CD8-positive, alpha-beta memory T cell (primary cell): Measurements from ENCODE around the gene PRSS35. TPM values are rescaled to one million over a fixed set of nuclear protein-coding genes. Genes with fewer than 3 reads are reported as not detected.
"Not testable (repeated sequence)": the region's sequence is repeated elsewhere in the genome, so short reads cannot be mapped to it uniquely, and the experiment has no call there.

Source experiments
- CTCF ChIA-PET: fragments of 350-600 bp; sonication (Branson Sonifier 250); formaldehyde crosslinking; loops from one replicate; lab custom pipeline; 2021; ENCODE audit warnings: antibody characterized with exemption; lab: Charles Lee
- POLR2A ChIA-PET: fragments of 350-600 bp; sonication (Branson Sonifier 250); formaldehyde crosslinking; loops from one replicate; lab custom pipeline; 2021; ENCODE audit warnings: antibody characterized with exemption; lab: Charles Lee
- DNase-seq, 5 donors: peaks; one replicate each; pipeline versions ENCODE4 v3.0.0 to v3.0.0-alpha.2; 2020 to 2022; ENCODE audit warnings: mixed read lengths in 1 of 5
- H3K27ac ChIP-seq: one replicate; pipeline ENCODE4 v1.7.0; 2013; ENCODE audit warnings: low read depth, mild to moderate bottlenecking, low read length, moderate library complexity
- H3K27me3 ChIP-seq: 2 replicates; pipeline ENCODE4 v1.7.0; 2013; ENCODE audit warnings: low read length, mild to moderate bottlenecking; ENCODE audit not compliant: insufficient read depth, poor library complexity, severe bottlenecking
- H3K36me3 ChIP-seq: 2 replicates; pipeline ENCODE4 v1.7.0; 2013; ENCODE audit warnings: mild to moderate bottlenecking, low read length, moderate library complexity; ENCODE audit not compliant: insufficient read depth
- H3K4me1 ChIP-seq: 2 replicates; pipeline ENCODE4 v1.7.0; 2013; ENCODE audit warnings: mild to moderate bottlenecking, low read length, moderate library complexity; ENCODE audit not compliant: insufficient read depth
- H3K4me3 ChIP-seq: 2 replicates; pipeline ENCODE4 v1.7.0; 2013; ENCODE audit warnings: mild to moderate bottlenecking, low read length
- H3K9me3 ChIP-seq: 2 replicates; pipeline ENCODE4 v1.7.0; 2013; ENCODE audit warnings: mild to moderate bottlenecking, low read length
- H3K27ac Mint-ChIP-seq, 8 donors: one replicate each; pipeline ENCODE4 v1.8.0; 2020 to 2021; ENCODE audit warnings: mixed read lengths in 8 of 8, mild to moderate bottlenecking in 6 of 8, inconsistent platforms in 3 of 8, moderate library complexity in 3 of 8
- H3K27me3 Mint-ChIP-seq, 2 donors: one replicate each; pipeline ENCODE4 v1.8.0; 2020 to 2021; ENCODE audit warnings: mixed read lengths in 2 of 2, mild to moderate bottlenecking in 1 of 2, moderate library complexity in 1 of 2
- H3K36me3 Mint-ChIP-seq, 3 donors: one replicate each; pipeline ENCODE4 v1.8.0; 2020 to 2021; ENCODE audit warnings: mixed read lengths in 3 of 3, inconsistent platforms in 1 of 3, mild to moderate bottlenecking in 1 of 3
- H3K4me1 Mint-ChIP-seq, 3 donors: one replicate each; pipeline ENCODE4 v1.8.0; 2020 to 2021; ENCODE audit warnings: mixed read lengths in 3 of 3, inconsistent platforms in 1 of 3, mild to moderate bottlenecking in 1 of 3
- H3K4me3 Mint-ChIP-seq, 7 donors: one replicate each; pipeline ENCODE4 v1.8.0; 2020 to 2021; ENCODE audit warnings: mixed read lengths in 7 of 7, mild to moderate bottlenecking in 6 of 7, moderate library complexity in 4 of 7, inconsistent platforms in 2 of 7
- H3K9me3 Mint-ChIP-seq, 5 donors: one replicate each; pipeline ENCODE4 v1.8.0; 2020 to 2022; ENCODE audit warnings: mixed read lengths in 5 of 5, mild to moderate bottlenecking in 3 of 5, moderate library complexity in 2 of 5, inconsistent platforms in 1 of 5
- polyA plus RNA-seq: library from polyadenylated mRNA; unstranded; fragments of 300-500 nt; fragmentation: Illumina TruSeq; gene quantifications from one replicate; pipeline ENCODE4 v1.2.3, GENCODE V29; 2021
- total RNA-seq, 2 experiments: library from RNA; stranded (reverse); gene quantifications; one replicate each; pipeline ENCODE4 v1.2.3, GENCODE V29; 2021

Gene PRSS35
- total and polyA plus RNA-seq, 3 experiments from 2014 or later, result 6.5 TPM; not detected in 2

DNA sequence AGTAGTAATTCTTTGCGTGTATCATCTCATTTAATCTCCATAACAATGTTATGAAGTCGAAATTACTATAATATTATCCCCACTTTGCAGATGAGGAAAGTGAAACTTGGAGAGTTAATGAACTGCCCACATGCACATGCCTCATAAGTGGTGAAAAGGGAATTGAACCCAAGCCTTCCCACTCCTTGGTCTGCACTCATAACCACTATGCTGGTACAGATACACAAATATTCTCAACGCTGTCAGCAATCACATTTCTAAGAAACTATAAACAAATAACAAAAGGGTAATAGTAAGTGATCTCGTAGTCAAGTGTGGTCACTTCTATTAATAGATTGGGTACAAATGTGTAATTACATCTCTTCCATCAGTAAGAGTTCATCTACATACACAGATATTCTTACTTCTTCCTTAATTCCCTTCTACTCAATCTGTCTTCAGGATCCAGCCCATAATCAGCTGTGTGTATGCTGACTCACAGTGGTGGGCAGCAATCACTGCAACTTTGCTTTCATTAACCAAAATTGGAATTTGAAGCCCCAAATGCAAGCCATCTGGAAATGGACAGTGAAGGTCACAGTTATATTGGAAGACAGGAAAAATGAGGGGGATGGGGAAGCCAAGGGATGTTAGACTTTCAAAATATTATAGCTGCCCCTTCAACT lies 6.6 kb downstream of the PRSS35 start:
- Mint-ChIP-seq H3K4me3 (no peak overlapping the region), H3K27ac (no peak overlapping the region), H3K9me3 (no peaks in the 10 kb centered on the region), H3K36me3 (no peaks in the 10 kb centered on the region), H3K4me1 (no peaks in the 10 kb centered on the region), H3K27me3 (peaks cover 0 to 32% of the 10 kb centered on the region in 2 donors)
- no peaks in the 10 kb centered on the region for H3K9me3 ChIP-seq
- no peaks in the 10 kb centered on the region for H3K4me1 ChIP-seq
- ChIA-PET CTCF (no interaction called here), POLR2A (no interaction called here)
- no peak overlapping the region for H3K4me3 ChIP-seq
- no peak overlapping the region for H3K27ac ChIP-seq
- H3K36me3 ChIP-seq, result no peaks in the 10 kb centered on the region
- H3K27me3 ChIP-seq, result no peaks in the 10 kb centered on the region
- DNase-seq, result no peak

DNA sequence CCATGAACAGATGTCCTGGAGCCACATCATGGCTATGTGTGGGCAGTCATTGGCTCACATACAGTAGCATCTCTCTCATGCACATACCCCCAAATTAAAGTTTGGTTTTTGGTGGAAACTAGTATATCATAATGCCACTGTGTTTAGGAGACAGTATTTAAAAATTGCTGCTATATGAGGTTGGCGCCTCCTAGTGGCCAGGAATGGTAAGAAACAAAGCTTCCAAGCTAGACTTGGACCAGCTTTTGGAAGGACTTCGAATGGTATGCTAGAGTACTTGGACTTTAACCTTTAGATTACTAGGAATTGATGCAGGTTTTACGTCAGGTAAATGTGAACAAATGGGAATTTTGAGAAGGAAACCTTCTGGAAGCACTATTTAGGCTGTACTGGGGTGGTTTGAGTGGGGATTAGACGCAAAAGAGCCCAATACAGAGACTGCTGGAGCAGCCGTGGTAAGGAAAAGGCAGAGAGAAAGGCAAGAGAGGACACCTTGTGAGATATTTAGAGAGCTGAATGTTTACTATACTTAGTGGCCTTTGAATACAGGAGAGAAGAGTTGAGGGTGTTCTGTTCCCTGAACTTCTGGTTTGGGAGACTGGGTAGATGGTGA lies 23.8 kb downstream of the PRSS35 start:
- ChIA-PET CTCF (interaction anchor here (0.7 to 0.9 kb wide), 3 partner anchors 9 to 1244 kb away, joined by 3 read pairs; no protein-coding TSS in a partner anchor), POLR2A (no interaction called here)

DNA sequence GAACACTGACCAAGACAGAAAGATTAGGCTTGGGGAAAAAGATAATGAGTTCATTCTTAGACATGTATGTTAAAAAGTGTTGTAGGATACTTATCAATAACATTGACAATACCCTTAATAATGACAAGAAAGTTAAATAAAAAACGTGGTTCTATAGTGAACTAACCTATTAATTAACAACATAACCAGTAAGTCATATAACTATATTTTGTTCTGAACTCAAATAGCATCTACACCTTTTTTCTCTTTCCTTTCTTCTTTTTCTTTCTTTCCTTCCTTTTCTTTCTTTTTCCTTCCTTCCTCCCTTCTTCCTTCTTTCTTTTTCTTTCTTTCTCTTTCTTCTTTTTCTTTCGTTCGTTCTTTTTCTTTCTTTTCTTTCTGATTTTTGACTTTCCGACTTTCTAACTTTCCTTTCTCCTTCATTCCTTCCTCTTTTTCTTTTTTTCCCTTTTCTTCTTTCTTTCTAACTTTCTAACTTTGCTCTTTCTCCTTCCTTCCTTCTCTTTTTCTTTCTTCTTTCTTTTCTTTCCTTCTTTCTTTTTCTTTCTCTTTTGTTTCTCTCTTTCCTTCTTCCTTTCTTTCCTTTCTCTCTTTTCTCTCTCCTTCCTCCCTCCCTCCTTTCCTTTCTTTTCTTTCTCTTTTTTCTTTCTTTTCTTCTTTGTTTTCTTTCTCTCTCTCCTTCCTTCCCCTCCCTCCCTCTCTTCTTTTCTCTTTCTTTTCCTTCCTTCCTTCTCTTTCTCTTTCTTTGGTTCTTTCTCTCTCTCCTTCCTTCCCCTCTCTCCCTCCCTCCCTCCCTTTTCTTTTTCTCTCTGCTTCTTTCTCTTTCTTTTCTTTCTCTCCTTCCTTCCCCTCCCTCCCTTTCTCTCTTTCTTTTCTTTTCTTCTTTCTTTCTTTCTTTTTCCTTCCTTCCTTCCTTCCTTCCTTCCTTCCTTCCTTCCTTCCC lies 24.6 kb downstream of the PRSS35 start:
- no peak overlapping the region for H3K4me3 Mint-ChIP-seq
- POLR2A ChIA-PET, result no interaction called here
- peaks cover 0 to 3% (median 0%) of the 10 kb centered on the region in 5 donors for H3K9me3 Mint-ChIP-seq
- H3K27me3 ChIP-seq, result no peaks in the 10 kb centered on the region
- no peak for DNase-seq
- CTCF ChIA-PET, result interaction anchor here (0.7 to 0.9 kb wide), 3 partner anchors 10 to 1245 kb away, joined by 3 read pairs; no protein-coding TSS in a partner anchor
- no peak overlapping the region for H3K4me3 ChIP-seq
- H3K4me1 Mint-ChIP-seq, result peaks cover 0 to 4% (median 0%) of the 10 kb centered on the region in 3 donors
- H3K4me1 ChIP-seq, result no peaks in the 10 kb centered on the region
- no peaks in the 10 kb centered on the region for H3K36me3 Mint-ChIP-seq
- peak overlapping the region in 1 of 8 donors; percentile 63 for H3K27ac Mint-ChIP-seq
- peaks cover 0 to 1% of the 10 kb centered on the region in 2 donors for H3K27me3 Mint-ChIP-seq
- no peaks in the 10 kb centered on the region for H3K36me3 ChIP-seq
- H3K27ac ChIP-seq, result no peak overlapping the region
- no peaks in the 10 kb centered on the region for H3K9me3 ChIP-seq

More for the DNA sequence above, 23.8 kb downstream of the PRSS35 start:
- Mint-ChIP-seq H3K36me3 (no peaks in the 10 kb centered on the region), H3K27me3 (peaks cover 0 to 1% of the 10 kb centered on the region in 2 donors), H3K4me1 (peaks cover 0 to 4% (median 0%) of the 10 kb centered on the region in 3 donors), H3K27ac (peak overlapping the region in 1 of 8 donors; percentile 52), H3K9me3 (peaks cover 0 to 3% (median 0%) of the 10 kb centered on the region in 5 donors), H3K4me3 (no peak overlapping the region)
- Histone ChIP-seq H3K4me3 (no peak overlapping the region), H3K27me3 (no peaks in the 10 kb centered on the region), H3K36me3 (no peaks in the 10 kb centered on the region), H3K9me3 (no peaks in the 10 kb centered on the region), H3K27ac (no peak overlapping the region), H3K4me1 (no peaks in the 10 kb centered on the region)
- peak in 2 of 5 donors; percentile 36 to 42 for DNase-seq

DNA sequence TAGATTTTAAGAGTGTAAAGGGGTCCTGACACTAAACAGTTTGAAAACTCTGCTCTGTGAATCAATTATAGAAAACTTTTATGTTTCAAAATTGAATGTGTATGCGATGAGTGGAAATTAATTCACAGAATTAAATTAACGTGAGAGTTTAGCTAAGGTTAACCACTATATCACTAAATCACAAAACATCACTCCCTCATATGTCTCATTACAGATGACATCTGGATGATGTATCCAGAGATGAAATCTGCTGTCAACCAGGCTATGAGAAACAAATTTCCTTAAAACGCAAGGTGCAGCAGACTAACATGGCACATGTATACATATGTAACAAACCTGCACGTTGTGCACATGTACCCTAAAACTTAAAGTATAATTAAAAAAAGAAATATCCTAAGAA lies 27.3 kb downstream of the PRSS35 start:
- ChIA-PET CTCF (no interaction called here), POLR2A (no interaction called here)
- H3K9me3 ChIP-seq, result no peaks in the 10 kb centered on the region
- H3K4me3 Mint-ChIP-seq, result no peak overlapping the region
- H3K27me3 Mint-ChIP-seq, result peaks cover 4 to 5% of the 10 kb centered on the region in 2 donors
- DNase-seq, result no peak
- no peaks in the 10 kb centered on the region for H3K36me3 Mint-ChIP-seq
- no peak overlapping the region for H3K27ac Mint-ChIP-seq
- H3K4me3 ChIP-seq, result no peak overlapping the region
- peaks cover 0 to 4% (median 0%) of the 10 kb centered on the region in 3 donors for H3K4me1 Mint-ChIP-seq
- H3K9me3 Mint-ChIP-seq, result peaks cover 0 to 5% (median 0%) of the 10 kb centered on the region in 5 donors
- no peaks in the 10 kb centered on the region for H3K36me3 ChIP-seq
- H3K4me1 ChIP-seq, result no peaks in the 10 kb centered on the region
- H3K27ac ChIP-seq, result no peak overlapping the region
- no peaks in the 10 kb centered on the region for H3K27me3 ChIP-seq

DNA sequence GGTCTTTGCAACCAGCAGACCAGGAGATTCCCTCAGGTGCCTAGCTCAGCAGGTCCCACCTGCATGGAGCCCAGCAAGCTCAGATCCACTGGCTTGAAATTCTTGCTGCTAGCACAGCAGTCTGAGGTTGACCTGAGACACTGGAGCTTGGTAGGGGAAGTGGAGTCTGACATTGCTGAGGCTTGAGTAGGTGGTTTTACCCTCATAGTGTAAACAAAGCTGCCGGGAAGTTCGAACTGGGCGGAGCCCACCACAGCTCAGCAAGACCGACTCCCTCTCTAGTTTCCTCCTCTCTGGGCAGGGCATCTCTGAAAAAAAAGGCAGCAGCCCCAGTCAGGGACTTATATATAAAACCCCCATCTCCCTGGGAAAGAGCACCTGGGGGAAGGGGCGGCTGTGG lies 34.3 kb downstream of the PRSS35 start:
- Mint-ChIP-seq H3K27me3 (peaks cover 7 to 8% of the 10 kb centered on the region in 2 donors), H3K9me3 (peaks cover 2 to 21% (median 8%) of the 10 kb centered on the region in 5 donors), H3K4me3 (peak overlapping the region in 5 of 7 donors; percentile 27 to 59 (median 43)), H3K27ac (peak overlapping the region in 5 of 8 donors; percentile 23 to 76 (median 63)), H3K4me1 (peaks cover 0 to 9% (median 8%) of the 10 kb centered on the region in 3 donors), H3K36me3 (peaks cover 0 to 16% (median 5%) of the 10 kb centered on the region in 3 donors)
- Histone ChIP-seq H3K4me1 (no peaks in the 10 kb centered on the region), H3K27ac (no peak overlapping the region), H3K27me3 (no peaks in the 10 kb centered on the region), H3K36me3 (no peaks in the 10 kb centered on the region), H3K9me3 (no peaks in the 10 kb centered on the region), H3K4me3 (no peak overlapping the region)
- POLR2A ChIA-PET, result no interaction called here
- CTCF ChIA-PET, result no interaction called here
- DNase-seq, result peak in 1 of 5 donors; percentile 7

DNA sequence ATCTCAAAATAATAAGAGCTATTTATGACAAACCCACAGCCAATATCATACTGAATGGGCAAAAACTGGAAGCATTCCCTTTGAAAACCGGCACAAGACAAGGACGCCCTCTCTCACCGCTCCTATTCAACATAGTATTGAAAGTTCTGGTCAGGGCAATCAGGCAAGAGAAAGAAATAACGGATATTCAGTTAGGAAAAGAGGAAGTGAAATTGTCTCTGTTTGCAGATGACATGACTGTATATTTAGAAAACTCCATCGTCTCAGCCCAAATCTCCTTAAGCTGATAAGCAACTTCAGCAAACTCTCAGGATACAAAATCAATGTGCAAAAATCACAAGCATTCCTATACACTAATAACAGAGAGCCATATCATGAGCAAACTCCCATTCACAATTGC lies 38.1 kb downstream of the PRSS35 start:
- H3K4me3 Mint-ChIP-seq, DNase-seq, CTCF ChIA-PET: not testable (repeated sequence)

DNA sequence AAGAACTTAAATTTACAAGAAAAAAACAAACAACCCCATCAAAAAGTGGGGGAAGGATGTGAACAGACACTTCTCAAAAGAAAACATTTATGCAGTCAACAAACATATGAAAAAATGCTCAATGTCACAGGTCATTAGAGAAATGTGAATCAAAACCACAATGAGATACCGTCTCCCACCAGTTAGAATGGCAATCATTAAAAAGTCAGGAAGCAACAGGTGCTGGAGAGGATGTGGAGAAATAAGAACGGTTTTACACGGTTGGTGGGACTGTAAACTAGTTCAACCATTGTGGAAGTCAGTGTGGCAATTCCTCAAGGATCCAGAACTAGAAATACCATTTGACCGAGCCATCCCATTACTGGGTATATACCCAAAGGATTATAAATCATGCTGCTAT lies 39.4 kb downstream of the PRSS35 start:
- H3K4me3 ChIP-seq, H3K4me3 Mint-ChIP-seq, H3K4me1 Mint-ChIP-seq, H3K9me3 ChIP-seq, H3K27ac Mint-ChIP-seq, POLR2A ChIA-PET, H3K36me3 ChIP-seq, DNase-seq, H3K27me3 ChIP-seq, H3K27me3 Mint-ChIP-seq, H3K4me1 ChIP-seq, CTCF ChIA-PET, H3K27ac ChIP-seq: not testable (repeated sequence)
- Mint-ChIP-seq H3K36me3 (peaks cover 0 to 16% (median 5%) of the 10 kb centered on the region in 3 donors), H3K9me3 (peaks cover 2 to 15% (median 9%) of the 10 kb centered on the region in 5 donors)

More for the DNA sequence above, 38.1 kb downstream of the PRSS35 start:
- H3K4me1 ChIP-seq, H3K27me3 Mint-ChIP-seq, H3K27me3 ChIP-seq, H3K27ac ChIP-seq, H3K4me1 Mint-ChIP-seq, H3K9me3 ChIP-seq, H3K36me3 ChIP-seq, H3K4me3 ChIP-seq, POLR2A ChIA-PET: not testable (repeated sequence)
- H3K36me3 Mint-ChIP-seq, result peaks cover 0 to 16% (median 5%) of the 10 kb centered on the region in 3 donors
- peaks cover 2 to 17% (median 9%) of the 10 kb centered on the region in 5 donors for H3K9me3 Mint-ChIP-seq
- peak overlapping the region in 1 of 8 donors; percentile 2 for H3K27ac Mint-ChIP-seq
